H9 (cell line): ENCODE data around the gene RETREG3. TPM values are rescaled to one million over a fixed set of nuclear protein-coding genes. Genes with fewer than 3 reads are reported as not detected.

Experiments
- DNase-seq: peaks from one replicate; pipeline ENCODE4 v3.0.0-alpha.2; 2017
- H2AFZ ChIP-seq: one replicate; pipeline ENCODE4 v1.6.1; 2013; ENCODE audit warnings: mild to moderate bottlenecking, low read length, control low read depth, moderate library complexity
- H2AK5ac ChIP-seq: 2 replicates; pipeline ENCODE4 v1.6.1; 2013; ENCODE audit warnings: low read length, control low read depth, mixed read lengths; ENCODE audit not compliant: insufficient read length
- H2BK120ac ChIP-seq: one replicate; pipeline ENCODE4 v1.6.1; 2013; ENCODE audit warnings: low read depth, mild to moderate bottlenecking, low read length, control low read depth, inconsistent platforms; ENCODE audit not compliant: poor library complexity, severe bottlenecking
- H2BK12ac ChIP-seq: 2 replicates; pipeline ENCODE4 v1.6.1; 2013; ENCODE audit warnings: low read length, control low read depth, mixed read lengths, low read depth; ENCODE audit not compliant: insufficient read length
- H2BK15ac ChIP-seq: 2 replicates; pipeline ENCODE4 v1.6.1; 2013; ENCODE audit warnings: low read depth, low read length, control low read depth
- H2BK20ac ChIP-seq: one replicate; pipeline ENCODE4 v1.6.1; 2013; ENCODE audit warnings: low read depth, mild to moderate bottlenecking, low read length, control low read depth, inconsistent platforms; ENCODE audit not compliant: poor library complexity, severe bottlenecking
- H2BK5ac ChIP-seq: 2 replicates; pipeline ENCODE4 v1.6.1; 2013; ENCODE audit warnings: low read length, control low read depth, mixed read lengths; ENCODE audit not compliant: insufficient read length
- H3K14ac ChIP-seq: 2 replicates; pipeline ENCODE4 v1.6.1; 2013; ENCODE audit warnings: low read length, control low read depth; ENCODE audit not compliant: insufficient read depth
- H3K18ac ChIP-seq: 2 replicates; pipeline ENCODE4 v1.6.1; 2013; ENCODE audit warnings: low read depth, mild to moderate bottlenecking, mixed read lengths, low read length, control low read depth; ENCODE audit not compliant: insufficient read length
- H3K23ac ChIP-seq: 2 replicates; pipeline ENCODE4 v1.6.1; 2013; ENCODE audit warnings: low read length, control low read depth, mixed read lengths, low read depth; ENCODE audit not compliant: insufficient read length
- H3K23me2 ChIP-seq: 2 replicates; pipeline ENCODE4 v1.6.1; 2013; ENCODE audit warnings: low read depth, mild to moderate bottlenecking, mixed read lengths, low read length, control low read depth; ENCODE audit not compliant: insufficient read length, poor library complexity, severe bottlenecking
- H3K27ac ChIP-seq: 2 replicates; pipeline ENCODE4 v1.5.1; 2013; ENCODE audit warnings: low read length, control low read depth, mixed read lengths, low read depth; ENCODE audit not compliant: insufficient read length
- H3K27me3 ChIP-seq: 2 replicates; pipeline ENCODE4 v1.6.1; 2013; ENCODE audit warnings: low read length, control low read depth, inconsistent platforms; ENCODE audit not compliant: insufficient read depth
- H3K4ac ChIP-seq: 2 replicates; pipeline ENCODE4 v1.6.1; 2013; ENCODE audit warnings: low read depth, mild to moderate bottlenecking, control low read depth, inconsistent platforms, low read length, moderate library complexity
- H3K4me1 ChIP-seq: 2 replicates; pipeline ENCODE4 v1.6.1; 2013; ENCODE audit warnings: low read length, control low read depth, inconsistent platforms; ENCODE audit not compliant: insufficient read depth
- H3K4me2 ChIP-seq: 2 replicates; pipeline ENCODE4 v1.6.1; 2013; ENCODE audit warnings: low read length, control low read depth, mixed read lengths; ENCODE audit not compliant: insufficient read length, insufficient read depth
- H3K56ac ChIP-seq: 2 replicates; pipeline ENCODE4 v1.6.1; 2013; ENCODE audit warnings: low read depth, mild to moderate bottlenecking, mixed read lengths, low read length, control low read depth; ENCODE audit not compliant: insufficient read length
- H3K79me1 ChIP-seq: 2 replicates; pipeline ENCODE4 v1.6.1; 2013; ENCODE audit warnings: low read depth, mild to moderate bottlenecking, moderate library complexity, low read length, control low read depth, inconsistent platforms; ENCODE audit not compliant: insufficient read depth, poor library complexity, severe bottlenecking
- H3K79me2 ChIP-seq: 2 replicates; pipeline ENCODE4 v1.6.1; 2013; ENCODE audit warnings: low read length, control low read depth, inconsistent platforms; ENCODE audit not compliant: insufficient read depth
- H3K9ac ChIP-seq: 2 replicates; pipeline ENCODE4 v1.6.1; 2013; ENCODE audit warnings: low read length, control low read depth, mixed read lengths; ENCODE audit not compliant: insufficient read length; ENCODE audit errors: extremely low read depth
- H3K9me3 ChIP-seq: one replicate; pipeline ENCODE4 v1.6.1; 2013; ENCODE audit warnings: low read depth, low read length, inconsistent platforms; ENCODE audit not compliant: control insufficient read depth
- H3T11ph ChIP-seq: one replicate; pipeline ENCODE4 v1.6.1; 2013; ENCODE audit warnings: mild to moderate bottlenecking, low read length, control low read depth, inconsistent platforms
- H4K20me1 ChIP-seq: one replicate; pipeline ENCODE4 v1.6.1; 2013; ENCODE audit not compliant: control insufficient read depth, insufficient read length, insufficient read depth
- H4K5ac ChIP-seq: 2 replicates; pipeline ENCODE4 v1.6.1; 2013; ENCODE audit warnings: low read depth, mild to moderate bottlenecking, mixed read lengths, low read length, control low read depth; ENCODE audit not compliant: insufficient read length
- H4K8ac ChIP-seq: replicated peaks from 2 replicates; pipeline ENCODE4 v1.6.1; 2013; ENCODE audit warnings: low read length, control low read depth, mixed read lengths, low read depth; ENCODE audit not compliant: insufficient read length
- H4K91ac ChIP-seq: 2 replicates; pipeline ENCODE4 v1.6.1; 2013; ENCODE audit warnings: low read depth, mild to moderate bottlenecking, moderate library complexity, mixed read lengths, low read length, control low read depth; ENCODE audit not compliant: insufficient read length
- H3K27ac Mint-ChIP-seq, 3 experiments: 2 replicates in 2 of 3; 3 replicates in 1 of 3; pipeline ENCODE4 v1.8.0; 2020 to 2021; ENCODE audit warnings: mixed read lengths in 3 of 3, mild to moderate bottlenecking in 1 of 3, moderate library complexity in 1 of 3
- H3K27me3 Mint-ChIP-seq: 2 replicates; pipeline ENCODE4 v1.8.0; 2021; ENCODE audit warnings: low read depth, mild to moderate bottlenecking, moderate library complexity, mixed read lengths
- H3K36me3 Mint-ChIP-seq, 3 experiments: 2 replicates in 2 of 3; 3 replicates in 1 of 3; pipeline ENCODE4 v1.8.0; 2020 to 2021; ENCODE audit warnings: low read depth in 3 of 3, mixed read lengths in 3 of 3; ENCODE audit not compliant: insufficient read depth in 1 of 3
- H3K4me1 Mint-ChIP-seq, 2 experiments: 2 replicates each; pipeline ENCODE4 v1.8.0; 2020; ENCODE audit warnings: mixed read lengths in 2 of 2
- H3K4me3 Mint-ChIP-seq, 2 experiments: 2 replicates in 1 of 2; 3 replicates in 1 of 2; pipeline ENCODE4 v1.8.0; 2020 to 2021; ENCODE audit warnings: mild to moderate bottlenecking in 2 of 2, mixed read lengths in 2 of 2, moderate library complexity in 1 of 2
- H3K9me3 Mint-ChIP-seq, 2 experiments: 2 replicates in 1 of 2; 3 replicates in 1 of 2; pipeline ENCODE4 v1.8.0; 2020; ENCODE audit warnings: mild to moderate bottlenecking in 2 of 2, mixed read lengths in 2 of 2, moderate library complexity in 1 of 2
- CTCF ChIP-seq: fragments of 200-600 bp; sonication (generic); conservative IDR thresholded peaks from 3 replicates; pipeline ENCODE4 v1.8.0; 2021; ENCODE audit warnings: antibody characterized with exemption, mild to moderate bottlenecking
- WGBS: extraction: QIAGEN DNeasy Blood & Tissue Kit; methylation state at CpG from one replicate; pipeline ENCODE4 v1.1.7; 2013; ENCODE audit warnings: missing lambda C conversion rate, low lambda C conversion rate, mixed read lengths; ENCODE audit not compliant: insufficient read length; ENCODE audit errors: extremely low coverage; 5-methylcytosine and 5-hydroxymethylcytosine counted together
- total RNA-seq: library from RNA; stranded (reverse); gene quantifications from 2 replicates; pipeline ENCODE4 v1.2.1, GENCODE V29; 2021

The RETREG3 gene
- total RNA-seq, 1 experiment from 2014 or later, result 47.3 TPM

- H3K9me3 Mint-ChIP-seq, result peaks cover 0 to 3% of the 10 kb centered on the region in 2 experiments; a peak in 1 of 5 replicates
- no peak overlapping the region for H3K4ac ChIP-seq
- no peak overlapping the region for H3K27ac Mint-ChIP-seq
- H2BK20ac ChIP-seq, result no peak overlapping the region
- H3K4me3 Mint-ChIP-seq, result peak overlapping the region; percentile 96 to 98
- no peaks in the 10 kb centered on the region for H3K9me3 ChIP-seq
- H4K8ac ChIP-seq, result no peak overlapping the region
- H2BK12ac ChIP-seq, result no peak overlapping the region
- H3K23me2 ChIP-seq, result peaks cover 10% of the 10 kb centered on the region
- H3K36me3 Mint-ChIP-seq, result peaks cover 11 to 20% (median 15%) of the 10 kb centered on the region in 3 experiments
- no peak overlapping the region for H2AFZ ChIP-seq
- H3K9ac ChIP-seq, result no peak overlapping the region
- H3K4me1 ChIP-seq, result no peaks in the 10 kb centered on the region
- H2BK5ac ChIP-seq, result no peak overlapping the region
- H3K79me2 ChIP-seq, result peaks cover 11% of the 10 kb centered on the region; the same call in 1 of the 2 replicates
- H3K14ac ChIP-seq, result no peak overlapping the region
- H3K79me1 ChIP-seq, result peaks cover 4% of the 10 kb centered on the region
- H3K27ac ChIP-seq, result no peak overlapping the region
- DNase-seq, result no peak
- WGBS, result no CpG with 5 or more reads among the region's 3 CpGs
- no peak overlapping the region for H3K18ac ChIP-seq
- H2BK15ac ChIP-seq, result no peak overlapping the region
- H3K56ac ChIP-seq, result no peak overlapping the region
- H3K23ac ChIP-seq, result no peak overlapping the region
- no peak overlapping the region for H3T11ph ChIP-seq
- no peak for TF ChIP-seq CTCF
- H3K27me3 Mint-ChIP-seq, result no peaks in the 10 kb centered on the region
- no peak overlapping the region for H4K91ac ChIP-seq
- peaks cover 10 to 11% of the 10 kb centered on the region in 2 experiments for H3K4me1 Mint-ChIP-seq
- no peak overlapping the region for H2BK120ac ChIP-seq
- no peaks in the 10 kb centered on the region for H4K20me1 ChIP-seq
- H3K4me2 ChIP-seq, result peak overlapping the region; percentile 74
- no peaks in the 10 kb centered on the region for H3K27me3 ChIP-seq
- H4K5ac ChIP-seq, result no peak overlapping the region
- no peak overlapping the region for H2AK5ac ChIP-seq
Observed at GRCh38 chr17:42607769-42608168, 1.4 kb downstream of the RETREG3 start.
